Activated CD8-positive, alpha-beta T cell treated with anti-CD3 and anti-CD28 coated beads for 36 hours (primary cell): ENCODE measurements around the gene RAX. TPM values are rescaled to one million over a fixed set of nuclear protein-coding genes. Genes with fewer than 3 reads are reported as not detected.

Experiments
- ATAC-seq: fragments of 200-7000 bp; cut with Tn5 transposase; one replicate; pipeline ENCODE4 v1.10.0; 2021; ENCODE audit warnings: mild to moderate bottlenecking, moderate library complexity
- CTCF ChIA-PET: fragments of 350-600 bp; sonication (Branson Sonifier 250); formaldehyde crosslinking; loops from one replicate; lab custom pipeline; 2021; ENCODE audit warnings: antibody characterized with exemption; lab: Charles Lee
- POLR2A ChIA-PET: fragments of 350-600 bp; sonication (Branson Sonifier 250); formaldehyde crosslinking; loops from one replicate; lab custom pipeline; 2021; ENCODE audit warnings: antibody characterized with exemption; lab: Charles Lee
- DNase-seq: peaks from one replicate; pipeline ENCODE4 v3.0.0-alpha.2; 2020
- H3K27ac Mint-ChIP-seq: one replicate; pipeline ENCODE4 v1.8.0; 2021; ENCODE audit warnings: mild to moderate bottlenecking, mixed read lengths
- H3K27me3 Mint-ChIP-seq: one replicate; pipeline ENCODE4 v1.8.0; 2021; ENCODE audit warnings: mixed read lengths
- H3K36me3 Mint-ChIP-seq: one replicate; pipeline ENCODE4 v1.8.0; 2021; ENCODE audit warnings: low read depth, mixed read lengths
- H3K4me1 Mint-ChIP-seq: one replicate; pipeline ENCODE4 v1.8.0; 2021; ENCODE audit warnings: low read depth, mixed read lengths
- H3K4me3 Mint-ChIP-seq: one replicate; pipeline ENCODE4 v1.8.0; 2021; ENCODE audit warnings: mild to moderate bottlenecking, moderate library complexity, mixed read lengths
- H3K9me3 Mint-ChIP-seq: one replicate; pipeline ENCODE4 v1.8.0; 2021; ENCODE audit warnings: mixed read lengths
- CTCF ChIP-seq: fragments of 200-600 bp; IDR thresholded peaks from one replicate; pipeline ENCODE4 v1.8.0; 2022; ENCODE audit warnings: antibody characterized with exemption, mild to moderate bottlenecking
- intact Hi-C: fragments of 100-400 bp; cut with micrococcal nuclease; formaldehyde crosslinking; loops from one replicate; pipeline ENCODE4 v1.10.0; 2022
- total RNA-seq, 2 experiments: library from RNA; stranded (reverse); gene quantifications; one replicate each; pipeline ENCODE4 v1.2.3, GENCODE V29; 2021

RAX gene
- total RNA-seq, 2 experiments from 2014 or later = not detected

- POLR2A ChIA-PET = no interaction called here
- CTCF ChIA-PET = interaction anchor here (1.7 to 2.9 kb wide), 2 partner anchors 94 to 101 kb away, joined by 4 to 45 read pairs; no protein-coding TSS in a partner anchor
- Mint-ChIP-seq H3K4me1 (peaks cover 3% of the 10 kb centered on the region), H3K4me3 (no peak overlapping the region), H3K36me3 (no peaks in the 10 kb centered on the region), H3K9me3 (no peaks in the 10 kb centered on the region), H3K27me3 (peaks cover 14% of the 10 kb centered on the region), H3K27ac (no peak overlapping the region)
- intact Hi-C loops = no loop called here
- ATAC-seq (no peak), DNase-seq (no peak)
- TF ChIP-seq CTCF = no peak
These were observed 28.7 kb upstream of the RAX start for GRCh38 chr18:59301929-59302328.

GRCh38 chr18:59300676-59301285 lies 27.5 kb upstream of the RAX start:
- intact Hi-C loops = no loop called here
- Mint-ChIP-seq H3K9me3 (no peaks in the 10 kb centered on the region), H3K27me3 (peaks cover 13% of the 10 kb centered on the region), H3K4me1 (peaks cover 3% of the 10 kb centered on the region), H3K27ac (no peak overlapping the region), H3K4me3 (no peak overlapping the region), H3K36me3 (no peaks in the 10 kb centered on the region)
- DNase-seq (peak; percentile 28), ATAC-seq (peak; percentile 98)
- ChIA-PET CTCF (interaction anchor here (1.8 to 2.1 kb wide), 3 partner anchors 52 to 159 kb away, joined by 6 to 12 read pairs (median 7); no protein-coding TSS in a partner anchor), POLR2A (no interaction called here)
- no peak for TF ChIP-seq CTCF

- ATAC-seq = no peak
- intact Hi-C loops = no loop called here
- no peak for TF ChIP-seq CTCF
- Mint-ChIP-seq H3K27me3 (peaks cover 15% of the 10 kb centered on the region), H3K9me3 (no peaks in the 10 kb centered on the region), H3K4me1 (peaks cover 3% of the 10 kb centered on the region), H3K27ac (no peak overlapping the region), H3K36me3 (no peaks in the 10 kb centered on the region), H3K4me3 (no peak overlapping the region)
- POLR2A ChIA-PET = no interaction called here
- DNase-seq = no peak
- CTCF ChIA-PET = no interaction called here
These were observed 25.6 kb upstream of the RAX start for GRCh38 chr18:59298871-59299270.

- CTCF ChIA-PET = interaction anchor here (1.0 to 1.3 kb wide), 2 partner anchors 44 to 109 kb away, joined by 3 to 4 read pairs; no protein-coding TSS in a partner anchor
- intact Hi-C loops = no loop called here
- Mint-ChIP-seq H3K9me3 (no peaks in the 10 kb centered on the region), H3K27ac (no peak overlapping the region), H3K27me3 (peaks cover 29% of the 10 kb centered on the region), H3K4me3 (no peak overlapping the region), H3K4me1 (no peaks in the 10 kb centered on the region), H3K36me3 (no peaks in the 10 kb centered on the region)
- no peak for TF ChIP-seq CTCF
- POLR2A ChIA-PET = no interaction called here
- ATAC-seq (no peak), DNase-seq (no peak)
These were observed 20.1 kb upstream of the RAX start for GRCh38 chr18:59293317-59293716.

GRCh38 chr18:59286341-59286740 lies 13.1 kb upstream of the RAX start:
- ChIA-PET CTCF (interaction anchor here (1.0 to 1.2 kb wide), 2 partner anchors 21 to 37 kb away, joined by 3 to 5 read pairs; no protein-coding TSS in a partner anchor), POLR2A (no interaction called here)
- no peaks in the 10 kb centered on the region for H3K9me3 Mint-ChIP-seq
- ATAC-seq = no peak
- no peak for DNase-seq
- no peaks in the 10 kb centered on the region for H3K36me3 Mint-ChIP-seq
- no peak overlapping the region for H3K4me3 Mint-ChIP-seq
- H3K27me3 Mint-ChIP-seq = peaks cover 34% of the 10 kb centered on the region
- H3K4me1 Mint-ChIP-seq = no peaks in the 10 kb centered on the region
- H3K27ac Mint-ChIP-seq = no peak overlapping the region
- intact Hi-C loops = no loop called here
- TF ChIP-seq CTCF = no peak
